Fibroblast of lung (primary cell): ENCODE measurements around the gene STS. TPM values are rescaled to one million over a fixed set of nuclear protein-coding genes. Genes with fewer than 3 reads are reported as not detected.

ENCODE experiments used
- DNase-seq, 2 donors: peaks; one replicate each; pipeline versions ENCODE4 v3.0.0 to v3.0.0-alpha.2; 2010; ENCODE audit warnings: low read depth in 2 of 2
- H2AFZ ChIP-seq: 2 replicates; pipeline ENCODE4 v1.5.1; 2012; ENCODE audit warnings: low read length, control low read depth, inconsistent platforms
- H3K27ac ChIP-seq: 2 replicates; pipeline ENCODE4 v1.5.1; 2011; ENCODE audit warnings: low read length, control low read depth; ENCODE audit not compliant: insufficient read depth
- H3K27me3 ChIP-seq: 2 replicates; pipeline ENCODE4 v1.5.1; 2011; ENCODE audit warnings: mild to moderate bottlenecking, low read length; ENCODE audit not compliant: control insufficient read depth, insufficient read depth
- H3K36me3 ChIP-seq: 2 replicates; pipeline ENCODE4 v1.5.1; 2011; ENCODE audit warnings: low read length; ENCODE audit not compliant: control insufficient read depth, insufficient read depth
- H3K4me1 ChIP-seq: 2 replicates; pipeline ENCODE4 v1.5.1; 2011; ENCODE audit warnings: low read length; ENCODE audit not compliant: control insufficient read depth, insufficient read depth; ENCODE audit errors: extremely low read depth
- H3K4me2 ChIP-seq: 2 replicates; pipeline ENCODE4 v1.5.1; 2011; ENCODE audit warnings: low read length, control low read depth; ENCODE audit not compliant: insufficient read depth; ENCODE audit errors: extremely low read depth
- H3K4me3 ChIP-seq, 4 experiments: fragments of 200-600 bp in 1 of 4; sonication (generic) in 1 of 4; replicated peaks in 1 of 4; 2 replicates each; pipeline ENCODE4 v1.5.1; 2011 to 2016; ENCODE audit warnings: low read length in 4 of 4, low read depth in 3 of 4, mild to moderate bottlenecking in 3 of 4, control low read depth in 2 of 4, inconsistent platforms in 1 of 4, mixed read lengths in 1 of 4; ENCODE audit not compliant: insufficient read depth in 1 of 4; ENCODE audit errors: control extremely low read depth in 1 of 4
- H3K79me2 ChIP-seq: 2 replicates; pipeline ENCODE4 v1.5.1; 2012; ENCODE audit warnings: mild to moderate bottlenecking, low read length, inconsistent platforms; ENCODE audit not compliant: control insufficient read depth, insufficient read depth
- H3K9ac ChIP-seq: 2 replicates; pipeline ENCODE4 v1.5.1; 2011; ENCODE audit warnings: mild to moderate bottlenecking, low read length, control low read depth; ENCODE audit not compliant: insufficient read depth
- H3K9me3 ChIP-seq: 2 replicates; pipeline ENCODE4 v1.5.1; 2012; ENCODE audit warnings: low read depth, low read length; ENCODE audit not compliant: control insufficient read depth, insufficient read depth
- H4K20me1 ChIP-seq: 2 replicates; pipeline ENCODE4 v1.5.1; 2011; ENCODE audit warnings: low read length; ENCODE audit not compliant: control insufficient read depth, insufficient read depth; ENCODE audit errors: extremely low read depth
- EZH2 ChIP-seq: IDR thresholded peaks from 2 replicates; pipeline ENCODE4 v1.5.1; 2012; ENCODE audit warnings: low read length, control low read depth, mild to moderate bottlenecking; ENCODE audit errors: missing control alignments
- polyA plus RNA-seq, 2 donors: library from polyadenylated mRNA; depleted of rRNA in 1 of 2; stranded (reverse) in 1 of 2; unstranded in 1 of 2; fragments of >200 nt; gene quantifications; 2 replicates each; pipeline ENCODE4 v1.2.1, GENCODE V29; 2011 to 2012; ENCODE audit warnings: missing spikeins in 1 of 2
- total RNA-seq: library from RNA; depleted of rRNA; stranded (reverse); fragments of >200 nt; gene quantifications from 2 replicates; pipeline ENCODE4 v1.2.1, GENCODE V29; 2014
- TF ChIP-seq, protein P1 (sequence below), 2 donors: IDR thresholded peaks in 1 of 2; conservative IDR thresholded peaks in 1 of 2; 1 replicate in 1 of 2; 2 replicates in 1 of 2; pipeline ENCODE4 v1.5.1; 2011 to 2012; ENCODE audit warnings: low read length in 2 of 2, control low read depth in 1 of 2, inconsistent platforms in 1 of 2, low read depth in 1 of 2, mild to moderate bottlenecking in 1 of 2

The STS gene
- total and polyA plus RNA-seq, 2 donors (not counting 1 experiment from before 2014, with no cell fraction given) = 5.0 to 13.1 TPM

- Histone ChIP-seq H3K27ac (no peak overlapping the region), H3K4me2 (no peak overlapping the region), H2AFZ (no peak overlapping the region), H3K4me1 (peaks cover 3% of the 10 kb centered on the region), H3K36me3 (no peaks in the 10 kb centered on the region), H3K27me3 (no peaks in the 10 kb centered on the region), H3K9me3 (no peaks in the 10 kb centered on the region), H3K4me3 (no peak overlapping the region), H4K20me1 (no peaks in the 10 kb centered on the region), H3K79me2 (peaks cover 1% of the 10 kb centered on the region), H3K9ac (no peak overlapping the region)
- no peak for TF ChIP-seq EZH2
- TF ChIP-seq, protein P1, sequence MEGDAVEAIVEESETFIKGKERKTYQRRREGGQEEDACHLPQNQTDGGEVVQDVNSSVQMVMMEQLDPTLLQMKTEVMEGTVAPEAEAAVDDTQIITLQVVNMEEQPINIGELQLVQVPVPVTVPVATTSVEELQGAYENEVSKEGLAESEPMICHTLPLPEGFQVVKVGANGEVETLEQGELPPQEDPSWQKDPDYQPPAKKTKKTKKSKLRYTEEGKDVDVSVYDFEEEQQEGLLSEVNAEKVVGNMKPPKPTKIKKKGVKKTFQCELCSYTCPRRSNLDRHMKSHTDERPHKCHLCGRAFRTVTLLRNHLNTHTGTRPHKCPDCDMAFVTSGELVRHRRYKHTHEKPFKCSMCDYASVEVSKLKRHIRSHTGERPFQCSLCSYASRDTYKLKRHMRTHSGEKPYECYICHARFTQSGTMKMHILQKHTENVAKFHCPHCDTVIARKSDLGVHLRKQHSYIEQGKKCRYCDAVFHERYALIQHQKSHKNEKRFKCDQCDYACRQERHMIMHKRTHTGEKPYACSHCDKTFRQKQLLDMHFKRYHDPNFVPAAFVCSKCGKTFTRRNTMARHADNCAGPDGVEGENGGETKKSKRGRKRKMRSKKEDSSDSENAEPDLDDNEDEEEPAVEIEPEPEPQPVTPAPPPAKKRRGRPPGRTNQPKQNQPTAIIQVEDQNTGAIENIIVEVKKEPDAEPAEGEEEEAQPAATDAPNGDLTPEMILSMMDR (conservative IDR thresholded peaks at IDR 0.05 in 1 of 2, IDR thresholded peaks at IDR 0.05 in 1 of 2; ENCODE audit: low read depth in 1 of 2, low read length in 2 of 2) = no peak
- DNase-seq = no peak
Observed at GRCh38 chrX:7112071-7112470, 35.4 kb upstream of the STS start.

GRCh38 chrX:7115557-7115956 is 32.0 kb upstream of the STS start:
- no peaks in the 10 kb centered on the region for H3K27me3 ChIP-seq
- H3K36me3 ChIP-seq = no peaks in the 10 kb centered on the region
- TF ChIP-seq EZH2 = no peak
- TF ChIP-seq, protein P1 (conservative IDR thresholded peaks at IDR 0.05 in 1 of 2, IDR thresholded peaks at IDR 0.05 in 1 of 2; ENCODE audit: low read depth in 1 of 2, low read length in 2 of 2) = no peak
- H3K4me3 ChIP-seq = no peak overlapping the region
- H2AFZ ChIP-seq = no peak overlapping the region
- no peak overlapping the region for H3K4me2 ChIP-seq
- H3K4me1 ChIP-seq = peaks cover 2% of the 10 kb centered on the region
- H3K79me2 ChIP-seq = peaks cover 10% of the 10 kb centered on the region
- H3K27ac ChIP-seq = no peak overlapping the region
- no peak overlapping the region for H3K9ac ChIP-seq
- no peaks in the 10 kb centered on the region for H3K9me3 ChIP-seq
- H4K20me1 ChIP-seq = peaks cover 2% of the 10 kb centered on the region
- peak in 1 of 2 donors; percentile 68 for DNase-seq

- H3K27ac ChIP-seq = no peak overlapping the region
- no peaks in the 10 kb centered on the region for H3K9me3 ChIP-seq
- TF ChIP-seq EZH2 = no peak
- TF ChIP-seq, protein P1 (conservative IDR thresholded peaks at IDR 0.05 in 1 of 2, IDR thresholded peaks at IDR 0.05 in 1 of 2; ENCODE audit: low read depth in 1 of 2, low read length in 2 of 2) = no peak
- DNase-seq = no peak
- H3K4me2 ChIP-seq = no peak overlapping the region
- H3K27me3 ChIP-seq = no peaks in the 10 kb centered on the region
- no peak overlapping the region for H2AFZ ChIP-seq
- peaks cover 2% of the 10 kb centered on the region for H4K20me1 ChIP-seq
- no peaks in the 10 kb centered on the region for H3K36me3 ChIP-seq
- H3K4me3 ChIP-seq = no peak overlapping the region
- H3K79me2 ChIP-seq = peaks cover 10% of the 10 kb centered on the region
- H3K9ac ChIP-seq = no peak overlapping the region
- peaks cover 4% of the 10 kb centered on the region for H3K4me1 ChIP-seq
Observed at GRCh38 chrX:7116081-7116480, 31.4 kb upstream of the STS start.
